Prostate gland (tissue), 2 donors: ENCODE data around the gene LINGO1. TPM values are rescaled to one million over a fixed set of nuclear protein-coding genes. Genes with fewer than 3 reads are reported as not detected.
A peak's percentile ranks its signal among the peaks of the same experiment; 100 is the strongest.

ENCODE experiments used
- DNase-seq: peaks from one replicate; pipeline ENCODE4 v3.0.0-alpha.2; 2019; ENCODE audit warnings: low spot score
- H3K27ac ChIP-seq, 2 donors: fragments of 200-600 bp; sonication (generic); 2 replicates each; pipeline ENCODE4 v1.5.1; 2017 to 2019
- H3K27me3 ChIP-seq: fragments of 200-600 bp; sonication (generic); replicated peaks from 2 replicates; pipeline ENCODE4 v1.5.1; 2019; ENCODE audit not compliant: insufficient read depth
- H3K36me3 ChIP-seq, 2 donors: fragments of 200-600 bp; sonication (generic); 1 replicate in 1 of 2; 2 replicates in 1 of 2; pipeline versions ENCODE4 v1.5.1 to v1.8.1; 2017 to 2019
- H3K4me1 ChIP-seq: fragments of 200-600 bp; sonication (generic); replicated peaks from 2 replicates; pipeline ENCODE4 v1.5.1; 2019
- H3K4me3 ChIP-seq, 2 donors: fragments of 200-600 bp; sonication (generic); 2 replicates each; pipeline ENCODE4 v1.5.1; 2017 to 2019
- H3K9me3 ChIP-seq: fragments of 200-600 bp; sonication (generic); 2 replicates; pipeline ENCODE4 v1.5.1; 2017
- POLR2A ChIP-seq: fragments of 450-650 bp; IDR thresholded peaks from one replicate; pipeline ENCODE4 v1.6.1; 2016; ENCODE audit warnings: antibody characterized with exemption, mild to moderate bottlenecking
- POLR2AphosphoS5 ChIP-seq: sonication (generic); formaldehyde crosslinking; IDR thresholded peaks from one replicate; pipeline ENCODE4 v1.6.1; 2017; ENCODE audit warnings: antibody characterized with exemption
- WGBS: methylation state at CpG from one replicate; pipeline ENCODE4 v1.1.5; 2018; 5-methylcytosine and 5-hydroxymethylcytosine counted together
- intact Hi-C: fragments of 100-400 bp; cut with DNase I; formaldehyde crosslinking; loops from one replicate; pipeline ENCODE4 v1.14.2; 2022
- total RNA-seq, 2 donors: library from RNA; depleted of rRNA; stranded (reverse); fragments of >200 nt; gene quantifications; one replicate each; pipeline ENCODE4 v1.1.0, GENCODE V29; 2016
- TF ChIP-seq, protein P1 (sequence below), 4 experiments: fragments of 200-600 bp in 2 of 4; fragments of 450-650 bp in 2 of 4; sonication (generic) in 2 of 4; IDR thresholded peaks; 1 replicate in 3 of 4; 2 replicates in 1 of 4; pipeline ENCODE4 v1.5.1; 2016 to 2019; ENCODE audit warnings: antibody characterized with exemption in 4 of 4, mild to moderate bottlenecking in 2 of 4, moderate library complexity in 2 of 4

LINGO1 gene, protein sequence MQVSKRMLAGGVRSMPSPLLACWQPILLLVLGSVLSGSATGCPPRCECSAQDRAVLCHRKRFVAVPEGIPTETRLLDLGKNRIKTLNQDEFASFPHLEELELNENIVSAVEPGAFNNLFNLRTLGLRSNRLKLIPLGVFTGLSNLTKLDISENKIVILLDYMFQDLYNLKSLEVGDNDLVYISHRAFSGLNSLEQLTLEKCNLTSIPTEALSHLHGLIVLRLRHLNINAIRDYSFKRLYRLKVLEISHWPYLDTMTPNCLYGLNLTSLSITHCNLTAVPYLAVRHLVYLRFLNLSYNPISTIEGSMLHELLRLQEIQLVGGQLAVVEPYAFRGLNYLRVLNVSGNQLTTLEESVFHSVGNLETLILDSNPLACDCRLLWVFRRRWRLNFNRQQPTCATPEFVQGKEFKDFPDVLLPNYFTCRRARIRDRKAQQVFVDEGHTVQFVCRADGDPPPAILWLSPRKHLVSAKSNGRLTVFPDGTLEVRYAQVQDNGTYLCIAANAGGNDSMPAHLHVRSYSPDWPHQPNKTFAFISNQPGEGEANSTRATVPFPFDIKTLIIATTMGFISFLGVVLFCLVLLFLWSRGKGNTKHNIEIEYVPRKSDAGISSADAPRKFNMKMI
- 10 to 100 TPM in 1 of 2 donors, 1 to 10 TPM in 1; 2.9 to 10.2 TPM for total RNA-seq

DNA sequence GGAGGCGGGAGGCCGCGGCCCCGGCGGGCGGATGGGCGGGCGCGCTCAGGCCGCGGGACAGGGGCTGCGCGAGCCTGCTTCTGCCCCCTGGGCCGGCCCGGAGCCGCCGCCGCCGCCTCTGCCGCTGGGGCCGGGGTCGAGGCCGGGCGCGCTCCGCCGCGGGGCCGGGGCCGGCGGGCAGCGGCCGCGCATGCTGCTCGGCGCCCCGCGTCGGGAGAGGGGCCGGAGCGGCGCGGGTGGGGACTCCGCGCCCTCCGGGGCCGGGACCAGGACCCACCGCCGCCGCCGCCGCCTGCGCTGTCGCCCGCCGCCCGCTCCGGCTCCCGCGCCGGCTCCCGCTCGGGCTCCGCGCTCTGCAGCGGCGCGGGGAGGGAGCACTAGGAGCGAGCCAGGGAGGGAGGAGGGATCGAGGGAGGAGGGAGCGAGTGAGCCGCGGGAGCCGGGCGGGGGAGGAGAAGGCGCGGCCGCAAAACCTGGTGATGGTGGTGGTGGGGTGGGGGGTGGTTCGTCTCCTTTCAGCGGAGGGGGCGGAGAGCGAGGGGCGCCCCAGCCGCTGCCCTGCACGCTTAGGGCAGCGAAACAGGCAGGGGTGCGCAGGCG lies at the start of gene LINGO1:
LINGO1 (minus strand) TSS at position 379 of the 600 bp plus-strand sequence. CDS start 597 bp downstream, outside the sequence.
- Histone ChIP-seq H3K9me3 (no peaks in the 10 kb centered on the region), H3K4me3 (peak within 1 kb of the TSS; percentile 28 to 31), H3K27ac (no peak within 1 kb of the TSS), H3K36me3 (no peaks in the 10 kb centered on the region), H3K4me1 (peaks cover 3% of the 10 kb centered on the region), H3K27me3 (peaks cover 14% of the 10 kb centered on the region)
- intact Hi-C loops: loop anchor here (2.0 kb wide), 1 partner anchor 188 kb away; no protein-coding TSS in a partner anchor
- no peak for DNase-seq
- under 1% methylated on average over 61 of the region's 88 CpGs for WGBS
- TF ChIP-seq POLR2A: no peak
- TF ChIP-seq POLR2AphosphoS5: no peak
- TF ChIP-seq, protein P1, sequence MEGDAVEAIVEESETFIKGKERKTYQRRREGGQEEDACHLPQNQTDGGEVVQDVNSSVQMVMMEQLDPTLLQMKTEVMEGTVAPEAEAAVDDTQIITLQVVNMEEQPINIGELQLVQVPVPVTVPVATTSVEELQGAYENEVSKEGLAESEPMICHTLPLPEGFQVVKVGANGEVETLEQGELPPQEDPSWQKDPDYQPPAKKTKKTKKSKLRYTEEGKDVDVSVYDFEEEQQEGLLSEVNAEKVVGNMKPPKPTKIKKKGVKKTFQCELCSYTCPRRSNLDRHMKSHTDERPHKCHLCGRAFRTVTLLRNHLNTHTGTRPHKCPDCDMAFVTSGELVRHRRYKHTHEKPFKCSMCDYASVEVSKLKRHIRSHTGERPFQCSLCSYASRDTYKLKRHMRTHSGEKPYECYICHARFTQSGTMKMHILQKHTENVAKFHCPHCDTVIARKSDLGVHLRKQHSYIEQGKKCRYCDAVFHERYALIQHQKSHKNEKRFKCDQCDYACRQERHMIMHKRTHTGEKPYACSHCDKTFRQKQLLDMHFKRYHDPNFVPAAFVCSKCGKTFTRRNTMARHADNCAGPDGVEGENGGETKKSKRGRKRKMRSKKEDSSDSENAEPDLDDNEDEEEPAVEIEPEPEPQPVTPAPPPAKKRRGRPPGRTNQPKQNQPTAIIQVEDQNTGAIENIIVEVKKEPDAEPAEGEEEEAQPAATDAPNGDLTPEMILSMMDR (IDR thresholded peaks at IDR 0.05): no peak

DNA sequence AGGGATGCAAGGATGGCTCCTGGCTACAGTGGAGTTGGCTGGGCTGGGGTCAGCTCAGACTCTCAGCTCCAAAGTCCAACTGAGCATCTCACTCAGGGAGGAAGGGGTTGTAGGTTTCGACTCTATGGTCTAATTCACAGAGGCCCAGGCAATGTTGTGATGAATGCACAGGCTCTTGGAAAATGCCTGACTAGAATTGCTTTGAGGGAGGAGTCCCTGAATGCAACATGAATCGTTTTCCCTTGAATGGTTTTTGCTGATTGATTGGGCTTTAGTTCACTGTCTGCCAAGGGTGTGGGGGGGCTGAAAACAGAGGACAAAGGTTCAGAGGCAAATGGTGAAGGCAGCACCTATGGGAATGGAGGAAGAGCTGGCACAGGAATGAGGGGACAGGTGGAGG lies 48.6 kb upstream of the LINGO1 start:
- Histone ChIP-seq H3K36me3 (no peaks in the 10 kb centered on the region), H3K9me3 (no peaks in the 10 kb centered on the region), H3K4me1 (no peaks in the 10 kb centered on the region), H3K4me3 (no peak overlapping the region), H3K27ac (no peak overlapping the region), H3K27me3 (no peaks in the 10 kb centered on the region)
- TF ChIP-seq POLR2AphosphoS5: no peak
- no peak for TF ChIP-seq POLR2A
- TF ChIP-seq, protein P1 (IDR thresholded peaks at IDR 0.05): no peak
- 53% methylated on average over 2 of the region's 2 CpGs for WGBS
- no peak for DNase-seq
- intact Hi-C loops: no loop called here

DNA sequence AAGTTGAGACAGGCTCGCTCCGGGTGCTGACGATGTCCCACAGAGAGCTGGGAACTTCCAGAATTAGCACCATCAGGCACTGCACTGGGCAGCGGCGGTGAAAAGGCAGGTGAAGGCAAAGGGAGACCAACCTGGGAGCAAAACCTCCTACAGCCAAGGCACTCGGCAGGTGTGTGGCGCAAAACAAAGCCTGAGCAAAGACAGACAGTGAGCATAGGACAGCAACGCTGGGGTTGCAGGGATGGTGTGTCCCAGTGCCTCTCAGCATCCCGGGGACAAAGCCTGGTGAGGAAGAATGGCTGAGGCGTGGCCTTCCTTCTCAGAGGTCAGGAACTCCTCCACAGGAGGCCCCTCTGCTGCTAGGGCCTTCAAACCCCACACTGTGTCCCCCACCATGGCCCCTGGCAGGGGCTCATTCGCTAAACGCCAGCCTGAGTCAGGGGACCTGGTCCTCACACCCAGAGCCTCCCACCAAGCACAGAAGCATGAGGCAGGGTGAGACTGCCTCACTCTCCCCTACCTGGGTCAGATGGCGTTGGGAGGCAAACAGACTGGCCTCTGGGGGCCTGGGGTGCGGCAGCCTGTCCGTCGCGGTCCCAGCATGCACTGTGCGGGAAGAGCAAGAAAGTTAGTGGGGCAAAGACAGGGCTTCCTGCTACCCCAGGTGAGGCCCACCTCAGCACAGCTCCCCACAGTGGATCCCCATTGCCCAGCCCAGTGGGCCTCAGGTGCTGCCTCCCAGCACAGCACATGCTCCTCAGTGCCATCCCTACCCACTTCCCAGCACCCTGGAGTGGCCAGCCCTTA lies 44.1 kb upstream of the LINGO1 start:
- H3K27me3 ChIP-seq: no peaks in the 10 kb centered on the region
- no peak for DNase-seq
- no peaks in the 10 kb centered on the region for H3K4me1 ChIP-seq
- no peak overlapping the region for H3K27ac ChIP-seq
- H3K9me3 ChIP-seq: no peaks in the 10 kb centered on the region
- WGBS: 85% methylated on average over 18 of the region's 18 CpGs
- intact Hi-C loops: no loop called here
- TF ChIP-seq POLR2AphosphoS5 (no peak), POLR2A (no peak)
- TF ChIP-seq, protein P1 (IDR thresholded peaks at IDR 0.05): no peak
- H3K36me3 ChIP-seq: no peaks in the 10 kb centered on the region
- H3K4me3 ChIP-seq: no peak overlapping the region

DNA sequence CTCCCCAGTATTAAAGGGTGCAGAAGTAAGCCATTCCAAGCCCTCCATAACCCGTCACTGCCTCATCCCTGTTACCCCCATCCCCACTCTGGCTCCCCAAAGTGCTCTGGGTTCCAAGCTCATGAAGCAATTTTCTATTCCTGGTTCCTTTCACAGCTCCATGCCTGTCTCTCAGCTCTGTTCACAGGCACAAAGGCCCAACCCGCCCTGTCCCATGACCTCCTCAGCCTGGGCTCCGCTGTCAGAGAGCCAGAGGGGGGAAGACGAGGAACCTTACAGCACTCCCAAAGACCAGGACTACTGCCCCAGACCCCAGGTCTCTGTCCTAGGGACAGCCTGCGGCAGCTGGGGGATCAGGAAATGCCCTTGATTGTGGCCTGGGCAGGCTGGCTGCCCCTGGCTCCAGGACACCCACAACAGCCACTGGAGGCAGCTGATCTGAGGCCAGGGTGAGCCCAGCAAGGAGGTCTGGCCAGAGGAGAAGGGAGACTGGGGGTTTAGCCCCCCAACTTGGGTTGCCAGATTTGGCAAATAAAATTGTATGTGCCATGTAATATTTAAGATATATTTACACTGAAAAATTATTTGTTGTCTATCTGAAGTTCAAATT lies 43.2 kb upstream of the LINGO1 start:
- no peaks in the 10 kb centered on the region for H3K36me3 ChIP-seq
- no peak overlapping the region for H3K27ac ChIP-seq
- intact Hi-C loops: no loop called here
- no peaks in the 10 kb centered on the region for H3K9me3 ChIP-seq
- H3K4me1 ChIP-seq: no peaks in the 10 kb centered on the region
- 77% methylated on average over 5 of the region's 5 CpGs for WGBS
- DNase-seq: no peak
- no peak overlapping the region for H3K4me3 ChIP-seq
- no peaks in the 10 kb centered on the region for H3K27me3 ChIP-seq
- no peak for TF ChIP-seq POLR2A
- no peak for TF ChIP-seq POLR2AphosphoS5
- TF ChIP-seq, protein P1 (IDR thresholded peaks at IDR 0.05): no peak
